HepG2 (cell line): ENCODE data around the gene VAMP4. TPM values are rescaled to one million over a fixed set of nuclear protein-coding genes. Genes with fewer than 3 reads are reported as not detected.

Source experiments
- ATAC-seq: fragments of 200-7000 bp; cut with Tn5 transposase; 3 replicates; pipeline ENCODE4 v1.9.1; 2020; ENCODE audit warnings: mild to moderate bottlenecking, moderate library complexity
- BruUV-seq: library from RNA; stranded (reverse); fragments of 400-500 nt; replicated peaks from 2 replicates; lab custom pipeline; 2021; lab: Mats Ljungman, UMichigan
- CTCF ChIA-PET: fragments of 300-600 bp; formaldehyde crosslinking; extraction: SDS; loops from one replicate; lab custom pipeline; 2021; ENCODE audit warnings: low total read pairs, inconsistent platforms, low intra/inter-chr PET ratio; lab: Yijun Ruan, JAX
- POLR2A ChIA-PET: fragments of 350-600 bp; sonication (Branson Sonifier 250); formaldehyde crosslinking; loops from one replicate; lab custom pipeline; 2020; ENCODE audit warnings: antibody characterized with exemption, inconsistent platforms; lab: Yijun Ruan, JAX
- DNase-seq: peaks from one replicate; pipeline ENCODE4 v3.0.0-alpha.2; 2015; ENCODE audit warnings: low spot score
- FAIRE-seq: peaks from 3 replicates; lab custom pipeline; 2011; peaks lifted over from hg19 to GRCh38; lab: Jason Lieb, UNC
- H2AFZ ChIP-seq: one replicate; pipeline ENCODE4 v1.6.1; 2011; ENCODE audit warnings: low read length, inconsistent platforms
- H3K27ac ChIP-seq: fragments of 300-600 bp; 3 replicates; pipeline ENCODE4 v1.8.0; 2011; ENCODE audit warnings: mixed run types, mild to moderate bottlenecking, mixed read lengths, low read length, inconsistent platforms; ENCODE audit not compliant: insufficient read depth; ENCODE audit errors: extremely low read length
- H3K27me3 ChIP-seq, 2 experiments: fragments of 200-600 bp in 1 of 2; 2 replicates in 1 of 2; 3 replicates in 1 of 2; pipeline versions ENCODE4 v1.6.0 to v1.8.0; 2011; ENCODE audit warnings: low read length in 2 of 2, mild to moderate bottlenecking in 2 of 2, moderate library complexity in 2 of 2, inconsistent platforms in 1 of 2; ENCODE audit not compliant: insufficient read depth in 2 of 2, control insufficient read depth in 1 of 2
- H3K36me3 ChIP-seq, 2 experiments: fragments of 200-600 bp in 1 of 2; replicated peaks in 1 of 2; 2 replicates in 1 of 2; 3 replicates in 1 of 2; pipeline versions ENCODE4 v1.5.1 to v1.8.0; 2011; ENCODE audit warnings: low read length in 2 of 2, inconsistent platforms in 1 of 2; ENCODE audit not compliant: insufficient read depth in 2 of 2, control insufficient read depth in 1 of 2
- H3K4me1 ChIP-seq: 2 replicates; pipeline ENCODE4 v1.5.1; 2012; ENCODE audit warnings: low read length, inconsistent platforms; ENCODE audit not compliant: insufficient read depth
- H3K4me2 ChIP-seq: 2 replicates; pipeline ENCODE4 v1.6.0; 2011; ENCODE audit warnings: low read depth, low read length, inconsistent platforms
- H3K4me3 ChIP-seq, 3 experiments: fragments of 200-600 bp in 1 of 3; sonication (generic), shearing (Covaris generic) in 1 of 3; replicated peaks in 1 of 3; 2 replicates each; pipeline ENCODE4 v1.5.1; 2011 to 2016; ENCODE audit warnings: low read length in 3 of 3, inconsistent platforms in 2 of 3, low read depth in 2 of 3, mild to moderate bottlenecking in 2 of 3, control low read depth in 1 of 3, mixed read lengths in 1 of 3; ENCODE audit not compliant: insufficient read depth in 1 of 3
- H3K79me2 ChIP-seq: one replicate; pipeline ENCODE4 v1.6.1; 2011; ENCODE audit warnings: low read length, inconsistent platforms; ENCODE audit not compliant: insufficient read depth
- H3K9ac ChIP-seq: 2 replicates; pipeline ENCODE4 v1.6.0; 2011; ENCODE audit warnings: mild to moderate bottlenecking, low read depth, low read length, inconsistent platforms; ENCODE audit not compliant: insufficient read depth
- H3K9me3 ChIP-seq: 2 replicates; pipeline ENCODE4 v1.5.1; 2012; ENCODE audit warnings: mild to moderate bottlenecking, low read length
- H4K20me1 ChIP-seq: 2 replicates; pipeline ENCODE4 v1.6.0; 2011; ENCODE audit warnings: inconsistent platforms, mild to moderate bottlenecking, low read length, moderate library complexity; ENCODE audit not compliant: insufficient read depth
- IRX3 ChIP-seq: sonication (generic); formaldehyde crosslinking; IDR thresholded peaks from 2 replicates; pipeline ENCODE4 v1.8.1; 2023; ENCODE audit warnings: mild to moderate bottlenecking, low read depth, missing genetic modification reagents, borderline replicate concordance
- KDM6A ChIP-seq: IDR thresholded peaks from 2 replicates; pipeline ENCODE4 v1.6.1; 2016; ENCODE audit warnings: low read depth
- MEF2D ChIP-seq: sonication (generic); formaldehyde crosslinking; IDR thresholded peaks from 2 replicates; pipeline ENCODE4 v1.5.1; 2020; ENCODE audit warnings: mild to moderate bottlenecking, missing genetic modification reagents
- MEIS2 ChIP-seq: sonication (generic); formaldehyde crosslinking; IDR thresholded peaks from 2 replicates; pipeline ENCODE4 v1.9.0; 2021; ENCODE audit warnings: mild to moderate bottlenecking, missing genetic modification reagents
- PITX1 ChIP-seq: sonication (generic); formaldehyde crosslinking; IDR thresholded peaks from 2 replicates; pipeline ENCODE4 v1.5.1; 2020; ENCODE audit warnings: mild to moderate bottlenecking, missing genetic modification reagents
- SALL1 ChIP-seq: sonication (generic); formaldehyde crosslinking; IDR thresholded peaks from 2 replicates; pipeline ENCODE4 v1.8.0; 2022; ENCODE audit warnings: mild to moderate bottlenecking, missing genetic modification reagents
- ZBTB26 ChIP-seq: IDR thresholded peaks from 2 replicates; pipeline ENCODE4 v1.6.1; 2016; ENCODE audit warnings: missing compliant biosample characterization, missing genetic modification reagents, borderline replicate concordance
- ZNF550 ChIP-seq: sonication (generic); formaldehyde crosslinking; IDR thresholded peaks from 2 replicates; pipeline ENCODE4 v1.4.0; 2020; ENCODE audit warnings: mild to moderate bottlenecking, missing genetic modification reagents, borderline replicate concordance
- ZNF761 ChIP-seq: sonication (generic); formaldehyde crosslinking; conservative IDR thresholded peaks from 2 replicates; pipeline ENCODE4 v1.4.0; 2020; ENCODE audit warnings: mild to moderate bottlenecking, missing genetic modification reagents
- WGBS: methylation state at CpG from one replicate; pipeline ENCODE4 v1.1.6; 2017; ENCODE audit warnings: low lambda C conversion rate; 5-methylcytosine and 5-hydroxymethylcytosine counted together
- in situ Hi-C: cut with HindIII; loops from 2 replicates; pipeline ENCODE4 v1.10.0; 2017; ENCODE audit warnings: low pct_unique_long_range_greater_than_20kb; ENCODE audit not compliant: extremely low pct_ligation_motif_present
- intact Hi-C: fragments of 100-400 bp; cut with micrococcal nuclease; formaldehyde crosslinking; loops from one replicate; pipeline ENCODE4 v1.10.0; 2022; ENCODE audit not compliant: unreplicated experiment
- polyA plus RNA-seq, 8 experiments: library from polyadenylated mRNA; depleted of rRNA in 3 of 8; stranded (reverse) in 7 of 8; unstranded in 1 of 8; fragments of >200 nt; fragmentation: Illumina TruSeq in 4 of 8; extraction: Trizol in 4 of 8; gene quantifications; 2 replicates each; pipeline versions ENCODE4 v1.2.1 to v1.2.3, GENCODE V29; 2011 to 2016; ENCODE audit warnings: low read depth in 4 of 8, missing spikeins in 1 of 8, mixed read lengths in 1 of 8; ENCODE audit not compliant: insufficient read depth in 1 of 8
- total RNA-seq, 5 experiments: library from RNA; depleted of rRNA; stranded (reverse); fragments of >200 nt; fragmentation: Illumina TruSeq; extraction: Trizol; gene quantifications; 2 replicates each; pipeline ENCODE4 v1.2.3, GENCODE V29; 2016; ENCODE audit warnings: low read depth in 1 of 5
- TF ChIP-seq, protein P1 (sequence below): sonication (generic); formaldehyde crosslinking; IDR thresholded peaks from 2 replicates; pipeline ENCODE4 v1.4.0; 2020; ENCODE audit warnings: missing genetic modification reagents, borderline replicate concordance
- TF ChIP-seq, protein P2 (sequence below): sonication (generic); formaldehyde crosslinking; IDR thresholded peaks from 2 replicates; pipeline ENCODE4 v1.4.0; 2020; ENCODE audit warnings: mild to moderate bottlenecking, missing genetic modification reagents

Gene VAMP4
- total and polyA plus RNA-seq, 2 of the 13 experiments (the other 11 are each of a cell fraction or from before 2014, with no cell fraction given), result 1.4 to 2.0 TPM

GRCh38 chr1:171715813-171716251 lies 26.0 kb downstream of the VAMP4 start (continued):
- TF ChIP-seq, protein P1, sequence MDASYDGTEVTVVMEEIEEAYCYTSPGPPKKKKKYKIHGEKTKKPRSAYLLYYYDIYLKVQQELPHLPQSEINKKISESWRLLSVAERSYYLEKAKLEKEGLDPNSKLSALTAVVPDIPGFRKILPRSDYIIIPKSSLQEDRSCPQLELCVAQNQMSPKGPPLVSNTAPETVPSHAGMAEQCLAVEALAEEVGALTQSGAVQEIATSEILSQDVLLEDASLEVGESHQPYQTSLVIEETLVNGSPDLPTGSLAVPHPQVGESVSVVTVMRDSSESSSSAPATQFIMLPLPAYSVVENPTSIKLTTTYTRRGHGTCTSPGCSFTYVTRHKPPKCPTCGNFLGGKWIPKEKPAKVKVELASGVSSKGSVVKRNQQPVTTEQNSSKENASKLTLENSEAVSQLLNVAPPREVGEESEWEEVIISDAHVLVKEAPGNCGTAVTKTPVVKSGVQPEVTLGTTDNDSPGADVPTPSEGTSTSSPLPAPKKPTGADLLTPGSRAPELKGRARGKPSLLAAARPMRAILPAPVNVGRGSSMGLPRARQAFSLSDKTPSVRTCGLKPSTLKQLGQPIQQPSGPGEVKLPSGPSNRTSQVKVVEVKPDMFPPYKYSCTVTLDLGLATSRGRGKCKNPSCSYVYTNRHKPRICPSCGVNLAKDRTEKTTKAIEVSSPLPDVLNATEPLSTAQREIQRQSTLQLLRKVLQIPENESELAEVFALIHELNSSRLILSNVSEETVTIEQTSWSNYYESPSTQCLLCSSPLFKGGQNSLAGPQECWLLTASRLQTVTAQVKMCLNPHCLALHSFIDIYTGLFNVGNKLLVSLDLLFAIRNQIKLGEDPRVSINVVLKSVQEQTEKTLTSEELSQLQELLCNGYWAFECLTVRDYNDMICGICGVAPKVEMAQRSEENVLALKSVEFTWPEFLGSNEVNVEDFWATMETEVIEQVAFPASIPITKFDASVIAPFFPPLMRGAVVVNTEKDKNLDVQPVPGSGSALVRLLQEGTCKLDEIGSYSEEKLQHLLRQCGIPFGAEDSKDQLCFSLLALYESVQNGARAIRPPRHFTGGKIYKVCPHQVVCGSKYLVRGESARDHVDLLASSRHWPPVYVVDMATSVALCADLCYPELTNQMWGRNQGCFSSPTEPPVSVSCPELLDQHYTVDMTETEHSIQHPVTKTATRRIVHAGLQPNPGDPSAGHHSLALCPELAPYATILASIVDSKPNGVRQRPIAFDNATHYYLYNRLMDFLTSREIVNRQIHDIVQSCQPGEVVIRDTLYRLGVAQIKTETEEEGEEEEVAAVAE (CRISPR knock-in tag), result no peak
- TF ChIP-seq MEF2D (CRISPR knock-in tag), result no peak
- no peak for TF ChIP-seq MEIS2 (CRISPR knock-in tag)
- TF ChIP-seq, all 625 proteins: peak for 2

GRCh38 chr1:171712341-171712740 lies 29.5 kb downstream of the VAMP4 start:
- no peak overlapping the region for H3K9ac ChIP-seq
- no peak overlapping the region for H3K4me3 ChIP-seq
- no TSS peak for BruUV-seq
- FAIRE-seq (no peak), DNase-seq (no peak), ATAC-seq (no peak)
- H3K4me2 ChIP-seq, result no peak overlapping the region
- ChIA-PET CTCF (no interaction called here), POLR2A (no interaction called here)
- no peaks in the 10 kb centered on the region for H3K79me2 ChIP-seq
- H3K9me3 ChIP-seq, result no peaks in the 10 kb centered on the region
- no peak overlapping the region for H2AFZ ChIP-seq
- no peaks in the 10 kb centered on the region for H4K20me1 ChIP-seq
- in situ Hi-C loops, result loop anchor here (10.0 kb wide), 1 partner anchor 68 kb away; no protein-coding TSS in a partner anchor
- 97% methylated on average over 1 of the region's 1 CpG for WGBS
- H3K27ac ChIP-seq, result no peak overlapping the region
- H3K36me3 ChIP-seq, result no peaks in the 10 kb centered on the region
- intact Hi-C loops, result no loop called here
- H3K27me3 ChIP-seq, result no peaks in the 10 kb centered on the region
- H3K4me1 ChIP-seq, result no peaks in the 10 kb centered on the region
- TF ChIP-seq ZNF550 (CRISPR knock-in tag) (no peak), KDM6A (CRISPR knock-in tag) (no peak), SALL1 (CRISPR knock-in tag) (no peak), PITX1 (CRISPR knock-in tag) (no peak), IRX3 (CRISPR knock-in tag) (no peak), ZNF761 (CRISPR knock-in tag) (no peak), ZBTB26 (CRISPR knock-in tag) (no peak)
- TF ChIP-seq, protein P2, sequence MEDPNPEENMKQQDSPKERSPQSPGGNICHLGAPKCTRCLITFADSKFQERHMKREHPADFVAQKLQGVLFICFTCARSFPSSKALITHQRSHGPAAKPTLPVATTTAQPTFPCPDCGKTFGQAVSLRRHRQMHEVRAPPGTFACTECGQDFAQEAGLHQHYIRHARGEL (CRISPR knock-in tag), result no peak
